ENCODE measurements around the gene KRT71.

The KRT71 gene

GRCh38 chr12:52535574-52535973, 17.4 kb downstream of the KRT71 start:
- no peak for DNase-seq

DNA sequence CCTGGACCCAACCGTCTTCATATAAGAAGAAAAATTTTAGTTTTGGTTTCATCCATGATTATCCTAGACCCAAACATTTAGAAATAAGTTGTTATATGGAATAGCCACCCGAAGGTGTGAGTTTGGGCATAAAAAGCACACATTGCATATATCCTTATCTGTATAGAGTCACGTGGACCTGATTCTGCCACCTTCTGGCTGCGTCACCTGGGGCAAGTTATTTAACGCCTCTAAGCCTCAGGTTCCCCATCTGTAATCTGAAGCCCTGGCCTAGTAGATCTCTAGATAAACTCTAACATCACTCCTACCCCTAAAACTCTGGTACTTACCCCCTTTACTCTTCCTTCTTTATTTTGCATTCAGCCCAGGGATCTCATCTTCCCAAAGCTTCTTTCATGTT, 18.5 kb downstream of the KRT71 start:
- DNase-seq = no peak

DNA sequence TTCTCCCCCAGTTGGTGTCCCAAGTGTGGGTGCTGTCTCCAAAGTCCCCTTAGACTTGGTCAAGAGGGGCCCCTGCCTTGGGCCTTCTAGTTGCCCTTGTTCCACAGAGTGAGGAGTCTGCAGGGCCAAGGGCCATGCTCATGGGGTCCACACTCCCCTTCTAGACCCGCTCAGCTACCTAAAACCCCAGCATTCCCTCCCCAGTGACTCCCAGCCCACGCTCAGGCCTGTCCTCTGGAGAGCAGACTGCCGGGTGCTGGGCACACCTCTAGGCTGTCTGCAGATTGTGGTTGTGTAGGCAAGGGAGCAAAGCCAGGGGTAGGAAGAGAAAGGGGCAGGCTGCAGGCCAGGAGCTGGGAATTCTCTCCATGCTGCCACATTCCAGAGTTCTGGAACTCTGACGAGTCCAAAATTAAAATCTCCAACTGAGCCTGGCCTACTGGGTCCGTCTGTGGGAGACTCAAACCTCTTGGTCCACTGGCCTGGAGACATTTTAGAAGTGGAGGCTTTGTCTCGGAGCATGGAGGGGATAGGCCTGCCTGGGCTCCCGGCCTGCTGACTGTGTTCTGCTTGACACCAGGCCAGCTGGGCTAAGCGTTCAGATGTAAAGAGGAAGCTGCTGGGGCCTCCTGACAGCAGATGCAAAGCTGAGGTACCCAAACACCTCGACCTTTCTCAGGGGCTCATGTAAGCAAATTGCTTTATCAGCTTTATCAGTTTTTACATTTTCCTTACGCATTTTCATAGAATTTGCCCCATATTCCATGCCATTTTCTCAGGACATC, 19.1 kb downstream of the KRT71 start:
- DNase-seq = no peak

DNA sequence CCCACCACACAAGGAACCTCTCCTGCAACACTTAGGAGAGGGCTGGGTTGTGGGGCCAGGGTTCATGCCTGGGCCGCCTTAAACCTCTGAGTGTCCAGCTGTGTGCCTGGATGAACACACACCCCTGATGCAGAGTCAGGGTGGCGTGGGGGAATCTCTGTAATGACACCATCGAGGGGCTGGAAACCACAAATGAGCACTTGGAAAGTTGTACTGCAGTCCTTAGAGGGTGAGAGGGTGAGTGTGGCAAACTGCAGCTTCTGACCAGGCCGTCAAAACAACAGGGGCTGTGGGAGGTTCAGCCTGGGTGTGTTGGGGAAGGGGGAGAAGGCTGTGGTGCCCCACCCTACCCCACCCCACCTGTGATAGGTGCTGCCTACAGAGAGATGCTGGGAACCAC, 20.3 kb downstream of the KRT71 start:
- DNase-seq = no peak

GRCh38 chr12:52531566-52532300, 21.2 kb downstream of the KRT71 start:
- DNase-seq = peak; percentile 7

DNA sequence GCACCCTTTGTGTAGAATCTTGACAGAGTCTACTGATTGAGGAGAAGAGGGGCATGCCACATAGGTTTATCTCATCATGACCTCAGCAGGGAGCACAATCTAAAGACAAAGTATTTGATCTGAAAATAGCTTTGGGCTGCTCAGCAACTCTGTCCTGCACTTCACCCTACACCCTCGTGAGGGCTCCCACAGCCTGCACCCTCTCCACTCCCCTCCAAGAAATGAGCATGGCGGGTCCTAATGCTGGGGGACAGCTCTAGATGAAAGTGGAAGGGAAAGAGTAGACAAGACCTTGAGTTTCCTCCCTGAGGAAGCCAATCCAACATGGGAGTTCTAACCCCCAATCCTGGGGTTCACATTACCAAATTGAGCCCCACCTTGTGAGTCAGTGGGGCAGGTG, 22.0 kb downstream of the KRT71 start:
- DNase-seq = no peak

DNA sequence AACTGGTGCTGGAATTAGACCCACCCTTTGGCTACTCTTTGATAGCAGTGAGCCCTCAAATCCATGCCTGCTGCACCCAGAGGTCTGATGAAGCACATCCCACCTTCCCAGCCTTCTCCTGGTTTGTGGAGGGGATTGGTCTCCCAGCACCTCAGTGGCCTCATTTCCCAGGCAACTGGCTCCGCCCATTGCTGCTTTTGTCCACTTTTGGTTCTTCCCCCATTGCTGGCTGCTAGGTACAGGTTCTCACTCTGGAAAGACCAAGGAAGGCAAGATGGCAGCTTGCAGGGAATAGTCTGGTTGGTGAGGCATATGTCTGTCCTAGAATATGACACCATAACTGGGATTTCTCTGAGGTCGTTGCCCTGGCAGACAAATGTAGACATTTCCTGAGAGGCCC, 22.6 kb downstream of the KRT71 start:
- DNase-seq = no peak

- no peak for DNase-seq
These were observed 23.1 kb downstream of the KRT71 start for GRCh38 chr12:52529846-52530245.

DNA sequence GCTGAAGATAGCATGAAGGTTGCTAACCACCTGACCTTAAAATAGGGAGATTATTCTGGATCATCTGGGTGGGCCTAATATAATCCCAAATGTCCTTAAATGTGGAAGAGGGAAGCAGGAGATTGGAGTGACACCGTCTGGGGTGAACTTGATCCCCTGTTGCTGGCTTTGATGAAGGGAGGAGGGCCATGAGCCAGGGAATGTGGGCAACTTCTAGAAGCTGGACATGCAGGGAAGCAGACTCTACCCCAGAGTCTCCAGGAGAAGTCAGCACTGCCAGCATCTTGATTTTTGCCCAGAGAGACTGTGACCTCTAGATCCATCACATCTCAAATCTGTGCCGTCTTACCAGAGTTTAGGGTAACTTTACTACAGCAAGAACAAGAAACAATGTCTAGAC, 23.5 kb downstream of the KRT71 start:
- DNase-seq = no peak

DNA sequence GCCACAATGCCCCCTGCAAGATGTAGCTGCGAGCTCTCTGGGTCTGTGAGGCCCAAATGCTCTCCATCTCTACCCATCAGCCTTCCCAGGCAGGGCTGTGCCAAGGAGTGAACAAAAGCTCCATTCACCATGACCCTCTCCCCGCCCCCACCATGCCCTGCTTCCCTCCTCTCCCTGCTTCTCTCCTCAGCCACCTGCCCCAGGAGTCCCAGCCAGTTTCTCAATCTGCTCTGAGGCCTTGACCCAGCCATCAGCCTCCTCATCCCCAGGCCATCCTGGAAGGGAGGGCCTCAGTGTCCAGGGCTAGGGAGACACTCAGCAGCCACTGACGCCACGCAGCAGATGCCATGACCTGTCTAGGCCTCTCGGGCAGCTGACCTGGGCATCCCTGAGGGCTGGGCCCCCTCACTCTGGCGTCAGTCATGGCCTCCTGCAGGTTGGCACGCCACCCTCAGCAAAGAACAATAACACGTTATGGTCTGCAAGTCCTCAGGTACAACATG, 24.3 kb downstream of the KRT71 start:
- DNase-seq = no peak

GRCh38 chr12:52527121-52527800, 25.7 kb downstream of the KRT71 start:
- no peak for DNase-seq

- peak; percentile 15 for DNase-seq
These were observed 26.4 kb downstream of the KRT71 start for GRCh38 chr12:52526511-52526951.

- no peak for DNase-seq
These were observed 27.1 kb downstream of the KRT71 start for GRCh38 chr12:52525661-52526499.

DNA sequence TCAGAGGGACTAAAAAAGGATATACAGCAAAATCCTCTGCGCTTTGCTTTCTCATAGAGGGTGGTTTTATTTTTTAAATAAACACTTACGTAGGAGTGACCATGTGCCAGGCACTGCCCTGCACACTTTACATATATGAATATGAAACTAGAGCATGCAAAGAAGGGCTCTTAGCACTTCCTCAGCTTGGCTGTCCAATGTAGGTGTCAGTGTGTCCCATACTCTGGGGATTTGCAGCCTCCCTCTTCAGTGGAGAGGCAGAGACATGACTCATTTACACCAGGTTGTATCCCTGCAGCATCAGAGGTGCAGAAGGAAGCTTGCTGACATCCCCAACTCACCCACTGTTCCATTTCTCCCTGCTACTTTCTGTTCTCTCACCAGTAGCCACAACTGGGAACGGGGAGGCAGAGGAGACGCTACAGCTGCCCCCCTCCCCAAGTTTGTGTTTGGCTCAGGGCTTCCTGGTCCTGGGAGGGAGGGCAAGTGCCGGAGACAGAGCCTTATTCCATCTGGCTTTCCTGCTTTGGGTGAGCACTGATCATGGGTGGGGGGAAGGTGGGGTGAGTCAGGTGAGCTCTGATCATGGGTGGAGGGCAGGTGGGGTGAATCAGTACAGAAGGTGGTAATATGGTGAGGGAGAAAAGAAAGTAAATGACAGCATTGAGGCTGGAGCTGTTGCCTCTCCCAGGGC, 27.9 kb downstream of the KRT71 start:
- DNase-seq = no peak

- DNase-seq = no peak
These were observed 28.6 kb downstream of the KRT71 start for GRCh38 chr12:52524241-52524897.

GRCh38 chr12:52523824-52524223, 29.1 kb downstream of the KRT71 start:
- DNase-seq = no peak

GRCh38 chr12:52522346-52523011, 30.5 kb downstream of the KRT71 start:
- DNase-seq = no peak

DNA sequence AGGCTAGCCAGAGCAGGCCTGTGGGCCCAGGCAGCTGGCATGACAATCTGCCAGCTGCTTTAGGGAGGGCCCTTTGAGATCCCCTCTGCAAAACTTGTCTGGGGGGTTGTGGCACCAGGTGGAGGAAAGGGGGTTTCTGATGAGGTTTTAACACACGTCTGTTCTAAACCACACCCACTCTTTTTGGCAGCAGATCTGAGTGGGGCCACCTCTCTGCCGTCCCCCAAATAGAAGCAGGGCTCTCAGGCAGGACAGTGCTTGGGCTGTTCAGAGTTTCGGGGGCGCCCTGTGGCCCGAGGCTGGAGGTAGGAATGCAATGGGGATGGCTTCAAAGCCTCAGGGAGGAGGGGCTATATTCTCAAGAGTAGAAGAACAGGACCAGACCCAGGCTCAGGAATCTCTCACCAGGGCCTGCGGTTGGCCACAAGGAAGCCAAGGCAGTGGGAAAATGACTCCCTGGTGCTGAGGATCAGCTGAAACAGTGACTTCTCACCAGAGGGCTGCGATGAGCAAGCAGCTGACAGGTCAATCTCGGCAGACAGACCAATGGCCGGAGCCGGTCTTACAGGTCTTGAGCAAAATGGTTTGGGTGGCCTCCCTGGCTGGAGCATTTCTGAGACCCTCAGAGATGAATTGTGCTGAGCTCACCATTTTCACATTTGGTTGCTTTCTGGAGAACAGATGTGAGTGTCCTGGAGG, 31.2 kb downstream of the KRT71 start:
- DNase-seq = no peak

DNA sequence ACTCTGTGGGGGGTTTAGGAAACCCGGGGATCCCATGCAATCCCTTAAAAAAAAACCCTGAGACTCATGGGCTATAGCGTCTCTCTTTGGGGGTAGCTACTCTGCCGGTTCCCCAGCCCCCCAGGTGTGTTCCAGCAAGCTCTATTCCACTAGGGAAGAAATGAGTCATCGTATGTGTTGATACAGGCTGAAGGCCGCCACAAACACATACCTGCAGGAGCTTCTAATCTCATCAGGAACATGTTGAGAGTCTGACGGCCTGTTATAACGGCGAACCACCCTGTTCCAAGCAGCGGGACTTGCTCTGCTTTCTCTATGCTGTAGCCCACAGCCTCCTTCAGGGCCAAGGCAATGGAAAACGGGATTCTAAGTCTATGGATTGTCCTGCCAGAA, 31.8 kb downstream of the KRT71 start:
- DNase-seq = no peak
